HepG2 (cell line): ENCODE results near the gene RHBDD1.

Experiments
- CTCF ChIP-seq: sonication (generic); formaldehyde crosslinking; IDR thresholded peaks from 2 replicates; pipeline ENCODE4 v1.5.0; 2020; ENCODE audit warnings: mild to moderate bottlenecking, missing genetic modification reagents, moderate library complexity
- GATAD2A ChIP-seq: IDR thresholded peaks from 2 replicates; pipeline ENCODE4 v1.6.1; 2016
- PRDM15 ChIP-seq: sonication (generic); formaldehyde crosslinking; IDR thresholded peaks from 2 replicates; pipeline ENCODE4 v1.4.0; 2020; ENCODE audit warnings: missing genetic modification reagents
- TAF1 ChIP-seq: sonication (generic); formaldehyde crosslinking; IDR thresholded peaks from 2 replicates; pipeline ENCODE4 v1.4.0; 2020; ENCODE audit warnings: missing genetic modification reagents
- ZNF878 ChIP-seq: sonication (generic); formaldehyde crosslinking; IDR thresholded peaks from 2 replicates; pipeline ENCODE4 v1.8.1; 2023; ENCODE audit warnings: mild to moderate bottlenecking, missing genetic modification reagents, moderate library complexity
- TF ChIP-seq, protein P1 (sequence below): sonication (generic); formaldehyde crosslinking; IDR thresholded peaks from 2 replicates; pipeline ENCODE4 v1.4.0; 2020; ENCODE audit warnings: missing genetic modification reagents

DNA sequence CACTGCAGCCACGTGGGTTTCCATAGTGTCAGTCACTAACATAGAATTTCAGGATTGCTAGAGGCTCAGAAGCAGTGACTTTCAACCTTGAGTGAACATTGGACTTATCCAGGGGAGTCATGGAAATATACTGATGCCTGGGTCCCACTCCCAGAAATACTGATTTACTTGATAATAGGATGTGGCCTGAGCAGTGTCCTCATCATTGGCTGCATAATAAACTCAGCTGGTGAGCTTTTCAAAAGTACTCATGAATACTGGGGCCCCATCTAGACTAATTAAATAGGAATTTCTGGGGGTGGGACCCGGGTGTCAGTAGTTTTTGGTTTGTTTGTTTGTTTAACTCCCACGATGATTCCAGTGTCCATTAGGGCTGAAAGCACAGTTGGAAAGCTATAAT is 186.8 kb downstream of the RHBDD1 start:
- TF ChIP-seq GATAD2A (CRISPR knock-in tag) (no peak), CTCF (CRISPR knock-in tag) (no peak), PRDM15 (CRISPR knock-in tag) (no peak), ZNF878 (CRISPR knock-in tag) (no peak), TAF1 (CRISPR knock-in tag) (no peak)
- TF ChIP-seq, protein P1, sequence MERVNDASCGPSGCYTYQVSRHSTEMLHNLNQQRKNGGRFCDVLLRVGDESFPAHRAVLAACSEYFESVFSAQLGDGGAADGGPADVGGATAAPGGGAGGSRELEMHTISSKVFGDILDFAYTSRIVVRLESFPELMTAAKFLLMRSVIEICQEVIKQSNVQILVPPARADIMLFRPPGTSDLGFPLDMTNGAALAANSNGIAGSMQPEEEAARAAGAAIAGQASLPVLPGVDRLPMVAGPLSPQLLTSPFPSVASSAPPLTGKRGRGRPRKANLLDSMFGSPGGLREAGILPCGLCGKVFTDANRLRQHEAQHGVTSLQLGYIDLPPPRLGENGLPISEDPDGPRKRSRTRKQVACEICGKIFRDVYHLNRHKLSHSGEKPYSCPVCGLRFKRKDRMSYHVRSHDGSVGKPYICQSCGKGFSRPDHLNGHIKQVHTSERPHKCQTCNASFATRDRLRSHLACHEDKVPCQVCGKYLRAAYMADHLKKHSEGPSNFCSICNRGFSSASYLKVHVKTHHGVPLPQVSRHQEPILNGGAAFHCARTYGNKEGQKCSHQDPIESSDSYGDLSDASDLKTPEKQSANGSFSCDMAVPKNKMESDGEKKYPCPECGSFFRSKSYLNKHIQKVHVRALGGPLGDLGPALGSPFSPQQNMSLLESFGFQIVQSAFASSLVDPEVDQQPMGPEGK, result no peak
